ENCODE results near the gene GAB4.

The GAB4 gene

DNA sequence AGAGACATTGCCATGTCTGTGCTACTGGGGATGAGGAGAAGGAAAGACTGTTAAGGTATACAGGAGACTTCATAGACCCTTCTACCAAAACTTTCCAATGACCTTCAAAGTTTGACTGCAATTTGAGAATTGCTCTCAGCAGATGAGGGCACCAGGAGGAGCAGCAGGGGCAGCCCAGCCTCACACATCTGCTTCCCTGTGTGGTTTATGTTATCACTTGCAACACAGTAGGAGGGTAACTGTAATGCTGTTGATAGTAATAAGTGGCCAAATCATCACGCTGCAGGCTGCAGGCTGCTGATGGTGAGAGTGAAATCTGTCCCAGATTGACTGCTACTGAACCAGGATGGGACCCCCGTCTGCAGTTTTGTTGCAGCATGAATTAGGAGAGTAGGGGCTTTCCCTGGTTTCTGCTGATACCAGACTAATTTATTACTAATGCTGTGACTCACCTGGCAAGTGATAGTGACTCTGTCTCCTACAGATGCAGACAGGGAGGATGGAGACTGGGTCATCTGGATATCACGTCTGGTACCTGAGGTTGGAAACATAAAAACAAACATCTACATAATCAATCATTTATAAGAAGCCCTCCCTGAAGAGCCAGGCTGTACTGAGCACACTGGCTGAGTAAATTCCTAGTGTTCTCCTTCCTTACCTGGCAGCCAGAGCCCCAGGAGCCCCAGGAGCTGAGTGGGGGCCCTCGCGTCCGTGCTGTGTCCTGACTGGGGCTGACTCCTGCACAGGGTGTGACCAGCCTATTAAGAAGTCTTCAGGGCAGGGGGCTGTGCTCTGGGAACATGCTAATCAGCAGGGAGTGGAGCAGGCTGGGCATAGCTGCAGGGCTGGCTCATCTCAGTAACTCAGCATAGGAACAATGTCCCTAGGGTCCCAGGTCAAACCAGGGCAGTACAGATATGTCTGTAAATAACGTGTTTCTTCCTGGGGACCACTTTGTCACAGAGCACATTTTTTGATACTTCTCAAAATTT is 74.4 kb downstream of the GAB4 start:
- TF ChIP-seq, protein P1, sequence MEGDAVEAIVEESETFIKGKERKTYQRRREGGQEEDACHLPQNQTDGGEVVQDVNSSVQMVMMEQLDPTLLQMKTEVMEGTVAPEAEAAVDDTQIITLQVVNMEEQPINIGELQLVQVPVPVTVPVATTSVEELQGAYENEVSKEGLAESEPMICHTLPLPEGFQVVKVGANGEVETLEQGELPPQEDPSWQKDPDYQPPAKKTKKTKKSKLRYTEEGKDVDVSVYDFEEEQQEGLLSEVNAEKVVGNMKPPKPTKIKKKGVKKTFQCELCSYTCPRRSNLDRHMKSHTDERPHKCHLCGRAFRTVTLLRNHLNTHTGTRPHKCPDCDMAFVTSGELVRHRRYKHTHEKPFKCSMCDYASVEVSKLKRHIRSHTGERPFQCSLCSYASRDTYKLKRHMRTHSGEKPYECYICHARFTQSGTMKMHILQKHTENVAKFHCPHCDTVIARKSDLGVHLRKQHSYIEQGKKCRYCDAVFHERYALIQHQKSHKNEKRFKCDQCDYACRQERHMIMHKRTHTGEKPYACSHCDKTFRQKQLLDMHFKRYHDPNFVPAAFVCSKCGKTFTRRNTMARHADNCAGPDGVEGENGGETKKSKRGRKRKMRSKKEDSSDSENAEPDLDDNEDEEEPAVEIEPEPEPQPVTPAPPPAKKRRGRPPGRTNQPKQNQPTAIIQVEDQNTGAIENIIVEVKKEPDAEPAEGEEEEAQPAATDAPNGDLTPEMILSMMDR (IDR thresholded peaks at IDR 0.05; ENCODE audit: low read depth, low read length, missing control alignments): no peak
- H3K4me3 ChIP-seq (ENCODE audit: low read depth, low read length): no peak overlapping the region
- no peak for DNase-seq
- no peaks in the 10 kb centered on the region for H3K36me3 ChIP-seq (replicated peaks)
- no peak overlapping the region for H3K27ac ChIP-seq
- in situ Hi-C loops (cut with HindIII; ENCODE audit: low pct_ligation_motif_present, low sequenced_read_pairs): no loop called here
- H3K27me3 ChIP-seq (replicated peaks): no peaks in the 10 kb centered on the region

GRCh38 chr22:16932577-16932976 is 75.4 kb downstream of the GAB4 start:
- in situ Hi-C loops (cut with HindIII; ENCODE audit: low pct_ligation_motif_present, low sequenced_read_pairs): no loop called here
- no peaks in the 10 kb centered on the region for H3K36me3 ChIP-seq (replicated peaks)
- no peak overlapping the region for H3K27ac ChIP-seq
- DNase-seq: no peak
- no peaks in the 10 kb centered on the region for H3K27me3 ChIP-seq (replicated peaks)
- H3K4me3 ChIP-seq (ENCODE audit: low read depth, low read length): no peak overlapping the region
- TF ChIP-seq, protein P1 (IDR thresholded peaks at IDR 0.05; ENCODE audit: low read depth, low read length, missing control alignments): no peak

GRCh38 chr22:16925407-16925966 is 82.5 kb downstream of the GAB4 start:
- DNase-seq: no peak
- no peaks in the 10 kb centered on the region for H3K36me3 ChIP-seq (replicated peaks)
- in situ Hi-C loops (cut with HindIII; ENCODE audit: low pct_ligation_motif_present, low sequenced_read_pairs): no loop called here
- no peak overlapping the region for H3K4me3 ChIP-seq (ENCODE audit: low read depth, low read length)
- no peak overlapping the region for H3K27ac ChIP-seq
- TF ChIP-seq, protein P1 (IDR thresholded peaks at IDR 0.05; ENCODE audit: low read depth, low read length, missing control alignments): no peak
- no peaks in the 10 kb centered on the region for H3K27me3 ChIP-seq (replicated peaks)

DNA sequence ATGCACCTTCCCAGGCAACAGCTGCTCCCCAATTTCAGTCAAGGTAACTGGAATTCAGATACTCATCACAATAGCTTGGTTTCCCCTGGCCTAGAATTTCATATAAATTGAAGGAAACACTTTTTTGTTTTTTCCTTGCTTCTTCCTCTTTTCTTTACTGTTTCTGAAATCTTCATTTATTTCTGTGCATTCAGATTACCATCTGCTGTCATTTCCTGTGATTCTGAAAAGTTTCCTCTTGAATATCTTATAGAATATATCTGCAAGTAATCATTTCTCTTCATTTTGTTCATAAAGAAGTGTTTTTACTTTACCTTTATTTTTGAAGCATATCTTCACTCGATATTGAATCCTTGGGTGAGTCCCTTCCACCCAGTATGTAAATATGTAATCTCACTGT is 85.3 kb downstream of the GAB4 start:
- TF ChIP-seq, protein P1 (IDR thresholded peaks at IDR 0.05; ENCODE audit: low read depth, low read length, missing control alignments): no peak
- Histone ChIP-seq H3K27me3 (replicated peaks) (no peaks in the 10 kb centered on the region), H3K27ac (no peak overlapping the region), H3K36me3 (replicated peaks) (no peaks in the 10 kb centered on the region), H3K4me3 (ENCODE audit: low read depth, low read length) (no peak overlapping the region)
- in situ Hi-C loops (cut with HindIII; ENCODE audit: low pct_ligation_motif_present, low sequenced_read_pairs): no loop called here
- DNase-seq: no peak

- Histone ChIP-seq H3K27me3 (replicated peaks) (no peaks in the 10 kb centered on the region), H3K4me3 (ENCODE audit: low read depth, low read length) (no peak overlapping the region), H3K36me3 (replicated peaks) (no peaks in the 10 kb centered on the region), H3K27ac (no peak overlapping the region)
- in situ Hi-C loops (cut with HindIII; ENCODE audit: low pct_ligation_motif_present, low sequenced_read_pairs): no loop called here
- TF ChIP-seq, protein P1 (IDR thresholded peaks at IDR 0.05; ENCODE audit: low read depth, low read length, missing control alignments): no peak
- DNase-seq: no peak
Measured at GRCh38 chr22:16922076-16922475, 85.9 kb downstream of the GAB4 start.

All from brain microvascular endothelial cell (primary cell).